KMS-11 (cell line): ENCODE measurements around the gene CCDC157.

Experiments used
- H2AFZ ChIP-seq: fragments of 200-600 bp; sonication (generic); 2 replicates; pipeline ENCODE4 v1.6.1; 2016; ENCODE audit warnings: antibody characterized with exemption, mixed run types, low read depth
- H3K27ac ChIP-seq: fragments of 200-600 bp; sonication (generic); 2 replicates; pipeline ENCODE4 v1.6.1; 2016; ENCODE audit warnings: mild to moderate bottlenecking, mixed run types
- H3K27me3 ChIP-seq: fragments of 200-600 bp; sonication (generic); 2 replicates; pipeline ENCODE4 v1.6.1; 2017; ENCODE audit warnings: mild to moderate bottlenecking, low read depth, mixed run types, moderate library complexity; ENCODE audit not compliant: insufficient read depth
- H3K36me3 ChIP-seq: fragments of 200-600 bp; sonication (generic); 2 replicates; pipeline ENCODE4 v1.6.1; 2017; ENCODE audit warnings: mild to moderate bottlenecking, mixed run types; ENCODE audit not compliant: insufficient read depth
- H3K4me1 ChIP-seq: fragments of 200-600 bp; sonication (generic); 2 replicates; pipeline ENCODE4 v1.6.1; 2016; ENCODE audit warnings: mild to moderate bottlenecking, low read depth, mixed run types; ENCODE audit not compliant: poor library complexity, severe bottlenecking
- H3K4me2 ChIP-seq: fragments of 200-600 bp; sonication (generic); 2 replicates; pipeline ENCODE4 v1.7.0; 2016; ENCODE audit warnings: mild to moderate bottlenecking, mixed run types
- H3K4me3 ChIP-seq: fragments of 200-600 bp; sonication (generic); IDR thresholded peaks from 2 replicates; pipeline ENCODE4 v1.6.1; 2017; ENCODE audit warnings: low read depth, low read length, mixed read lengths; ENCODE audit not compliant: insufficient read depth
- H3K79me2 ChIP-seq: fragments of 200-600 bp; sonication (generic); 2 replicates; pipeline ENCODE4 v1.6.1; 2016; ENCODE audit warnings: low read depth, mixed run types; ENCODE audit not compliant: insufficient read depth
- H3K9ac ChIP-seq: fragments of 200-600 bp; sonication (generic); 2 replicates; pipeline ENCODE4 v1.6.1; 2016; ENCODE audit warnings: mild to moderate bottlenecking, mixed run types
- H4K20me1 ChIP-seq: fragments of 200-600 bp; sonication (generic); 2 replicates; pipeline ENCODE4 v1.6.1; 2016; ENCODE audit warnings: mild to moderate bottlenecking, mixed run types; ENCODE audit not compliant: insufficient read depth
- CTCF ChIP-seq: fragments of 200-600 bp; sonication (generic); conservative IDR thresholded peaks from 2 replicates; pipeline ENCODE4 v1.6.1; 2017; ENCODE audit warnings: low read depth, mild to moderate bottlenecking, antibody characterized with exemption, low read length, moderate library complexity, mixed read lengths

Gene CCDC157

GRCh38 chr22:30393885-30394284 is 37.1 kb downstream of the CCDC157 start:
- peaks cover 19% of the 10 kb centered on the region for H3K4me1 ChIP-seq
- no peak for TF ChIP-seq CTCF
- no peaks in the 10 kb centered on the region for H4K20me1 ChIP-seq
- H3K4me3 ChIP-seq = no peak overlapping the region
- no peak overlapping the region for H3K27ac ChIP-seq
- H3K27me3 ChIP-seq = peaks cover 20% of the 10 kb centered on the region
- no peaks in the 10 kb centered on the region for H3K36me3 ChIP-seq
- H3K9ac ChIP-seq = no peak overlapping the region
- H3K4me2 ChIP-seq = no peak overlapping the region
- no peaks in the 10 kb centered on the region for H3K79me2 ChIP-seq
- H2AFZ ChIP-seq = no peak overlapping the region

GRCh38 chr22:30396871-30397655 is 40.3 kb downstream of the CCDC157 start, which contains the start of gene SEC14L2:
TSS of gene SEC14L2 (plus strand) at chr22:30397018. CDS start at chr22:30397117, 99 bp downstream.
- H3K4me3 ChIP-seq = no peak within 1 kb of the TSS
- TF ChIP-seq CTCF = no peak
- peak within 1 kb of the TSS; percentile 79 for H3K4me2 ChIP-seq

GRCh38 chr22:30397656-30398635 is 41.1 kb downstream of the CCDC157 start:
- Histone ChIP-seq H3K27me3 (peaks cover 20% of the 10 kb centered on the region), H2AFZ (no peak overlapping the region), H3K4me2 (peak overlapping the region; percentile 79; the same call in 1 of the 2 replicates), H3K4me1 (peaks cover 7% of the 10 kb centered on the region), H3K79me2 (no peaks in the 10 kb centered on the region), H3K27ac (no peak overlapping the region), H3K36me3 (no peaks in the 10 kb centered on the region), H3K4me3 (no peak overlapping the region), H4K20me1 (no peaks in the 10 kb centered on the region), H3K9ac (no peak overlapping the region; the same call in 1 of the 2 replicates)
- TF ChIP-seq CTCF = no peak

More at GRCh38 chr22:30396871-30397655, 40.3 kb downstream of the CCDC157 start, which contains the start of gene SEC14L2:
- H3K4me1 ChIP-seq = peaks cover 7% of the 10 kb centered on the region
- no peaks in the 10 kb centered on the region for H3K79me2 ChIP-seq
- H3K9ac ChIP-seq = peak within 1 kb of the TSS; percentile 9; the same call in 1 of the 2 replicates
- H4K20me1 ChIP-seq = no peaks in the 10 kb centered on the region
- peak within 1 kb of the TSS; percentile 59; the same call in 1 of the 2 replicates for H2AFZ ChIP-seq
- no peak within 1 kb of the TSS for H3K27ac ChIP-seq
- H3K27me3 ChIP-seq = peaks cover 20% of the 10 kb centered on the region
- no peaks in the 10 kb centered on the region for H3K36me3 ChIP-seq
